ENCODE data around the gene SLC25A11. TPM values are rescaled to one million over a fixed set of nuclear protein-coding genes. Genes with fewer than 3 reads are reported as not detected.
"Not testable (repeated sequence)": the region's sequence is repeated elsewhere in the genome, so short reads cannot be mapped to it uniquely, and the experiment has no call there.

SLC25A11 gene
- total RNA-seq, 1 experiment from 2014 or later: 65.9 TPM

DNA sequence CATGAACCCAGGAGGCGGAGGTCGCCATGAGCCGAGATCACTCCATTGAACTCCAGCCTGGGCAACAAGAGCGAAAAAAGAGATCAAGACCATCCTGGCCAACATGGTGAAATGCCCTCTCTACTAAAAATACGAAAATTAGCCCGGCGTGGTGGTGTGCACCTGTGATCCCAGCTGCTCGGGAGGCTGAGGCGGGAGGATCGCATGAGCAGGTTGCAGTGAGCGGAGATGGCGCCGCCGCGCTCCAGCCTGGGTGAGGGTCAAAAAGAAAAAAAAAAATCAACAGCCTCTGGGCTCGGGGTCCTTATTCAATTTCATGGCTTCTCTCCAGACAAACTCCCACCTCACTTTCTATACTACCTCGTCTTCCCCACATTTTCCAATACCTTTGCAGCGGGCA lies 11.0 kb downstream of the SLC25A11 start:
- no peak for TF ChIP-seq SIN3A (IDR thresholded peaks at IDR 0.05; ENCODE audit: borderline replicate concordance, insufficient read depth, low read depth, low read length)
- TF ChIP-seq, protein P1, sequence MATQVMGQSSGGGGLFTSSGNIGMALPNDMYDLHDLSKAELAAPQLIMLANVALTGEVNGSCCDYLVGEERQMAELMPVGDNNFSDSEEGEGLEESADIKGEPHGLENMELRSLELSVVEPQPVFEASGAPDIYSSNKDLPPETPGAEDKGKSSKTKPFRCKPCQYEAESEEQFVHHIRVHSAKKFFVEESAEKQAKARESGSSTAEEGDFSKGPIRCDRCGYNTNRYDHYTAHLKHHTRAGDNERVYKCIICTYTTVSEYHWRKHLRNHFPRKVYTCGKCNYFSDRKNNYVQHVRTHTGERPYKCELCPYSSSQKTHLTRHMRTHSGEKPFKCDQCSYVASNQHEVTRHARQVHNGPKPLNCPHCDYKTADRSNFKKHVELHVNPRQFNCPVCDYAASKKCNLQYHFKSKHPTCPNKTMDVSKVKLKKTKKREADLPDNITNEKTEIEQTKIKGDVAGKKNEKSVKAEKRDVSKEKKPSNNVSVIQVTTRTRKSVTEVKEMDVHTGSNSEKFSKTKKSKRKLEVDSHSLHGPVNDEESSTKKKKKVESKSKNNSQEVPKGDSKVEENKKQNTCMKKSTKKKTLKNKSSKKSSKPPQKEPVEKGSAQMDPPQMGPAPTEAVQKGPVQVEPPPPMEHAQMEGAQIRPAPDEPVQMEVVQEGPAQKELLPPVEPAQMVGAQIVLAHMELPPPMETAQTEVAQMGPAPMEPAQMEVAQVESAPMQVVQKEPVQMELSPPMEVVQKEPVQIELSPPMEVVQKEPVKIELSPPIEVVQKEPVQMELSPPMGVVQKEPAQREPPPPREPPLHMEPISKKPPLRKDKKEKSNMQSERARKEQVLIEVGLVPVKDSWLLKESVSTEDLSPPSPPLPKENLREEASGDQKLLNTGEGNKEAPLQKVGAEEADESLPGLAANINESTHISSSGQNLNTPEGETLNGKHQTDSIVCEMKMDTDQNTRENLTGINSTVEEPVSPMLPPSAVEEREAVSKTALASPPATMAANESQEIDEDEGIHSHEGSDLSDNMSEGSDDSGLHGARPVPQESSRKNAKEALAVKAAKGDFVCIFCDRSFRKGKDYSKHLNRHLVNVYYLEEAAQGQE (IDR thresholded peaks at IDR 0.05; ENCODE audit: insufficient read depth in 1 of 2, low read depth in 2 of 2, low read length in 1 of 2): no peak
- TF ChIP-seq TCF7L2 (IDR thresholded peaks at IDR 0.05; ENCODE audit: low read depth, low read length): no peak
- TF ChIP-seq, protein P2, sequence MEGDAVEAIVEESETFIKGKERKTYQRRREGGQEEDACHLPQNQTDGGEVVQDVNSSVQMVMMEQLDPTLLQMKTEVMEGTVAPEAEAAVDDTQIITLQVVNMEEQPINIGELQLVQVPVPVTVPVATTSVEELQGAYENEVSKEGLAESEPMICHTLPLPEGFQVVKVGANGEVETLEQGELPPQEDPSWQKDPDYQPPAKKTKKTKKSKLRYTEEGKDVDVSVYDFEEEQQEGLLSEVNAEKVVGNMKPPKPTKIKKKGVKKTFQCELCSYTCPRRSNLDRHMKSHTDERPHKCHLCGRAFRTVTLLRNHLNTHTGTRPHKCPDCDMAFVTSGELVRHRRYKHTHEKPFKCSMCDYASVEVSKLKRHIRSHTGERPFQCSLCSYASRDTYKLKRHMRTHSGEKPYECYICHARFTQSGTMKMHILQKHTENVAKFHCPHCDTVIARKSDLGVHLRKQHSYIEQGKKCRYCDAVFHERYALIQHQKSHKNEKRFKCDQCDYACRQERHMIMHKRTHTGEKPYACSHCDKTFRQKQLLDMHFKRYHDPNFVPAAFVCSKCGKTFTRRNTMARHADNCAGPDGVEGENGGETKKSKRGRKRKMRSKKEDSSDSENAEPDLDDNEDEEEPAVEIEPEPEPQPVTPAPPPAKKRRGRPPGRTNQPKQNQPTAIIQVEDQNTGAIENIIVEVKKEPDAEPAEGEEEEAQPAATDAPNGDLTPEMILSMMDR (IDR thresholded peaks at IDR 0.05): no peak
- TF ChIP-seq POLR2AphosphoS5 (IDR thresholded peaks at IDR 0.05; ENCODE audit: low read depth, low read length): no peak
- no peak for DNase-seq (ENCODE audit: low read depth, low spot score)
- in situ Hi-C loops (cut with HindIII; ENCODE audit: low pct_unique_long_range_greater_than_20kb, low sequenced_read_pairs) (no loop called here), intact Hi-C loops (cut with micrococcal nuclease; ENCODE audit: unreplicated experiment) (no loop called here)
- CTCF ChIA-PET: no interaction called here
- H3K4me1 ChIP-seq (ENCODE audit: control insufficient read depth, insufficient read depth, low read length): no peaks in the 10 kb centered on the region
- no peaks in the 10 kb centered on the region for H3K9me3 ChIP-seq (ENCODE audit: control insufficient read depth, insufficient read depth, low read depth, low read length)
- no peak for ATAC-seq
- no peak overlapping the region for H3K4me3 ChIP-seq (ENCODE audit: low read depth in 2 of 2, low read length in 2 of 2)
- no peak overlapping the region for H3K27ac ChIP-seq (ENCODE audit: low read length)
- no peaks in the 10 kb centered on the region for H3K27me3 ChIP-seq (ENCODE audit: control insufficient read depth, insufficient read depth, low read length)
- BruUV-seq (replicated peaks): no TSS peak
- POLR2A ChIA-PET: no interaction called here
- no peaks in the 10 kb centered on the region for H3K36me3 ChIP-seq (ENCODE audit: control insufficient read depth, insufficient read depth, low read length)

DNA sequence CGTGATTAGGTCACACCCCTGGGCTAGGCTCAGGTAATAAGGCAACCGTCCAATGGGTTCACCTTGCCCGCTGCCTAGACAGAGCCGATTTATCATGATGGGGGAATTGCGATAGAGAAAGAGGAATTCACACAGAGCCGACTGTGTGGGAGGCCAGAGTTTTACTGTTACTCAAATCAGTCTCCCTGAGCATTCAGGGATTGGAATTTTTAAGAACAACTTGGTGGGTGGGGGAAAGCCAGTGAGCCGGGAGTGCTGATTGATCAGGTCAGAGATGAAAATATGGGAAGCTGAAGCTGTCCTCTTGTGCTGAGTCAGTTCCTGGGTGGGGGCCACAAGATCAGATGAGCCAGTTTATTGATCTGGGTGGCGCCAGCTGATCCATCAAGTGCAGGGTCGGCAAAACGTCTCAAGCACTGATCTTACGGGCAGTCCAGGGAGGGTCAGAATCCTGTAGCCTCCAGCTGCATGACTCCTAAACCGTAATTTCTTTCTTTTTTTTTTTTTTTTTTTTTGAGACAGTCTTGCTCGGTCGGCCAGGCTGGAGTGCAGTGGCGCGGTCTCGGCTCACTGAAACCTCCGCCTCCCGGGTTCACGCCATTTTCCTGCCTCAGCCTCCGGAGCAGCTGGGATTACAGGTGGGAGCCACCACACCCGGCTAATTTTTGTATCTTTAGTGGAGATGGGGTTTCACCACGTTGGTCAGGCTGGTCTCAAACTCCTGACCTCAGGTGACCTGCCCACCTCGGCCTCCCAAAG lies 13.1 kb downstream of the SLC25A11 start:
- ATAC-seq; DNase-seq (ENCODE audit: low read depth, low spot score); H3K9me3 ChIP-seq (ENCODE audit: control insufficient read depth, insufficient read depth, low read depth, low read length); intact Hi-C loops (cut with micrococcal nuclease; ENCODE audit: unreplicated experiment); BruUV-seq (replicated peaks); H3K36me3 ChIP-seq (ENCODE audit: control insufficient read depth, insufficient read depth, low read length); H3K27ac ChIP-seq (ENCODE audit: low read length); in situ Hi-C loops (cut with HindIII; ENCODE audit: low pct_unique_long_range_greater_than_20kb, low sequenced_read_pairs); CTCF ChIA-PET; H3K27me3 ChIP-seq (ENCODE audit: control insufficient read depth, insufficient read depth, low read length); H3K4me1 ChIP-seq (ENCODE audit: control insufficient read depth, insufficient read depth, low read length); H3K4me3 ChIP-seq (ENCODE audit: low read depth in 2 of 2, low read length in 2 of 2): not testable (repeated sequence)
- POLR2A ChIA-PET: interaction anchor here (0.6 kb wide), 1 partner anchor 1132 kb away, joined by 3 read pairs; no protein-coding TSS in a partner anchor

GRCh38 chr17:4921320-4921719 lies 18.5 kb downstream of the SLC25A11 start:
- intact Hi-C loops (cut with micrococcal nuclease; ENCODE audit: unreplicated experiment) (no loop called here), in situ Hi-C loops (cut with HindIII; ENCODE audit: low pct_unique_long_range_greater_than_20kb, low sequenced_read_pairs) (no loop called here)
- H3K9me3 ChIP-seq (ENCODE audit: control insufficient read depth, insufficient read depth, low read depth, low read length): no peaks in the 10 kb centered on the region
- H3K27me3 ChIP-seq (ENCODE audit: control insufficient read depth, insufficient read depth, low read length): no peaks in the 10 kb centered on the region
- no peak overlapping the region for H3K27ac ChIP-seq (ENCODE audit: low read length)
- H3K4me3 ChIP-seq (ENCODE audit: low read depth in 2 of 2, low read length in 2 of 2): no peak overlapping the region
- ChIA-PET POLR2A (no interaction called here), CTCF (interaction anchor here (0.6 kb wide), 1 partner anchor 202 kb away, joined by 3 read pairs; no protein-coding TSS in a partner anchor)
- H3K4me1 ChIP-seq (ENCODE audit: control insufficient read depth, insufficient read depth, low read length): no peaks in the 10 kb centered on the region
- DNase-seq (ENCODE audit: low read depth, low spot score) (no peak), ATAC-seq (no peak)
- no peaks in the 10 kb centered on the region for H3K36me3 ChIP-seq (ENCODE audit: control insufficient read depth, insufficient read depth, low read length)
- TF ChIP-seq, protein P2 (IDR thresholded peaks at IDR 0.05): no peak
- TF ChIP-seq POLR2AphosphoS5 (IDR thresholded peaks at IDR 0.05; ENCODE audit: low read depth, low read length): no peak
- TF ChIP-seq TCF7L2 (IDR thresholded peaks at IDR 0.05; ENCODE audit: low read depth, low read length): no peak
- no peak for TF ChIP-seq SIN3A (IDR thresholded peaks at IDR 0.05; ENCODE audit: borderline replicate concordance, insufficient read depth, low read depth, low read length)
- TF ChIP-seq, protein P1 (IDR thresholded peaks at IDR 0.05; ENCODE audit: insufficient read depth in 1 of 2, low read depth in 2 of 2, low read length in 1 of 2): no peak
- no TSS peak for BruUV-seq (replicated peaks)
